GM06990 (cell line): ENCODE data around the gene USP12.
A peak's percentile ranks its signal among the peaks of the same experiment; 100 is the strongest.

ENCODE experiments used
- DNase-seq: peaks from one replicate; pipeline ENCODE4 v3.0.0-alpha.2; 2011; ENCODE audit not compliant: insufficient read length; ENCODE audit errors: extremely low read depth
- H3K27me3 ChIP-seq: replicated peaks from 2 replicates; pipeline ENCODE4 v1.6.0; 2011; ENCODE audit warnings: low read length; ENCODE audit not compliant: control insufficient read depth, insufficient read depth
- H3K36me3 ChIP-seq: 2 replicates; pipeline ENCODE4 v1.5.1; 2011; ENCODE audit warnings: low read length; ENCODE audit not compliant: control insufficient read depth, insufficient read depth
- H3K4me3 ChIP-seq: replicated peaks from 2 replicates; pipeline ENCODE4 v1.5.1; 2011; ENCODE audit warnings: low read depth, mild to moderate bottlenecking, control low read depth, low read length
- CTCF ChIP-seq: IDR thresholded peaks from 2 replicates; pipeline ENCODE4 v1.5.1; 2011; ENCODE audit warnings: low read length, control low read depth, mild to moderate bottlenecking, inconsistent platforms; ENCODE audit not compliant: insufficient read depth, poor library complexity, severe bottlenecking

Gene USP12

GRCh38 chr13:27166313-27166712, 5.3 kb downstream of the USP12 start:
- TF ChIP-seq CTCF: no peak
- DNase-seq: no peak
- H3K4me3 ChIP-seq: no peak overlapping the region
- H3K27me3 ChIP-seq: no peaks in the 10 kb centered on the region
- no peaks in the 10 kb centered on the region for H3K36me3 ChIP-seq

- H3K36me3 ChIP-seq: no peaks in the 10 kb centered on the region
- no peaks in the 10 kb centered on the region for H3K27me3 ChIP-seq
- DNase-seq: no peak
- TF ChIP-seq CTCF: no peak
- no peak overlapping the region; the same call in 1 of the 2 replicates for H3K4me3 ChIP-seq
Measured at GRCh38 chr13:27161980-27162379, 9.6 kb downstream of the USP12 start.

GRCh38 chr13:27161423-27161822, 10.2 kb downstream of the USP12 start:
- Histone ChIP-seq H3K4me3 (no peak overlapping the region), H3K27me3 (no peaks in the 10 kb centered on the region), H3K36me3 (no peaks in the 10 kb centered on the region)
- DNase-seq: no peak
- no peak for TF ChIP-seq CTCF

- no peak for DNase-seq
- H3K27me3 ChIP-seq: no peaks in the 10 kb centered on the region
- H3K4me3 ChIP-seq: peak overlapping the region; percentile 32
- H3K36me3 ChIP-seq: no peaks in the 10 kb centered on the region
- no peak for TF ChIP-seq CTCF
Measured at GRCh38 chr13:27160657-27161295, 10.8 kb downstream of the USP12 start.

GRCh38 chr13:27159806-27160563, 11.6 kb downstream of the USP12 start:
- no peak for DNase-seq
- TF ChIP-seq CTCF: no peak
- no peaks in the 10 kb centered on the region for H3K36me3 ChIP-seq
- peak overlapping the region; percentile 32 for H3K4me3 ChIP-seq
- H3K27me3 ChIP-seq: no peaks in the 10 kb centered on the region
